A673 (cell line): ENCODE data around the gene FGF22. TPM values are rescaled to one million over a fixed set of nuclear protein-coding genes. Genes with fewer than 3 reads are reported as not detected.

ENCODE experiments used
- BruUV-seq: library from RNA; stranded (reverse); fragments of 400-500 nt; replicated peaks from 2 replicates; lab custom pipeline; 2021; lab: Mats Ljungman, UMichigan
- CTCF ChIA-PET: fragments of 300-600 bp; sonication (Branson Sonifier 250); formaldehyde crosslinking; loops from one replicate; lab custom pipeline; 2022; ENCODE audit warnings: antibody characterized with exemption; lab: Charles Lee
- POLR2A ChIA-PET: fragments of 300-600 bp; sonication (Branson Sonifier 250); formaldehyde crosslinking; loops from one replicate; lab custom pipeline; 2022; ENCODE audit warnings: antibody characterized with exemption; ENCODE audit not compliant: low non-redundant PET; lab: Charles Lee
- DNase-seq: peaks from one replicate; pipeline ENCODE4 v3.0.0-alpha.2; 2015; ENCODE audit warnings: low spot score
- H3K27ac ChIP-seq: fragments of 200-600 bp; sonication (generic); 2 replicates; pipeline ENCODE4 v1.5.1; 2016; ENCODE audit warnings: mixed run types, low read depth, mild to moderate bottlenecking, mixed read lengths, antibody characterized with exemption, low read length; ENCODE audit not compliant: poor library complexity, severe bottlenecking
- H3K27me3 ChIP-seq: fragments of 200-600 bp; sonication (generic); replicated peaks from 2 replicates; pipeline ENCODE4 v1.6.1; 2017; ENCODE audit warnings: mixed run types, low read depth, mild to moderate bottlenecking, mixed read lengths, antibody characterized with exemption, low read length; ENCODE audit not compliant: insufficient read depth, poor library complexity
- H3K36me3 ChIP-seq: fragments of 200-600 bp; sonication (generic); 2 replicates; pipeline ENCODE4 v1.6.1; 2016; ENCODE audit warnings: mixed run types, mild to moderate bottlenecking, mixed read lengths, antibody characterized with exemption, low read length; ENCODE audit not compliant: insufficient read depth, poor library complexity, severe bottlenecking
- H3K4me1 ChIP-seq: fragments of 200-600 bp; sonication (generic); 2 replicates; pipeline ENCODE4 v1.6.1; 2017; ENCODE audit warnings: mixed run types, mild to moderate bottlenecking, mixed read lengths, antibody characterized with exemption, low read length; ENCODE audit not compliant: insufficient read depth, poor library complexity, severe bottlenecking
- H3K4me3 ChIP-seq: fragments of 200-600 bp; sonication (generic); 2 replicates; pipeline ENCODE4 v1.5.1; 2016; ENCODE audit warnings: low read depth, mixed run types, mild to moderate bottlenecking, mixed read lengths, low read length; ENCODE audit not compliant: poor library complexity, severe bottlenecking
- H3K9me3 ChIP-seq: fragments of 200-600 bp; sonication (generic); 2 replicates; pipeline ENCODE4 v1.6.1; 2016; ENCODE audit warnings: mixed run types, low read depth, mild to moderate bottlenecking, mixed read lengths, antibody characterized with exemption, low read length; ENCODE audit not compliant: poor library complexity, severe bottlenecking
- CTCF ChIP-seq: fragments of 300-800, 200-600 bp; sonication (generic); conservative IDR thresholded peaks from 2 replicates; pipeline ENCODE4 v1.5.1; 2017; ENCODE audit warnings: low read depth, mild to moderate bottlenecking, antibody characterized with exemption, low read length, moderate library complexity, mixed read lengths
- EZH2 ChIP-seq: fragments of 200-600 bp; sonication (generic); IDR thresholded peaks from 2 replicates; pipeline ENCODE4 v1.6.1; 2017; ENCODE audit warnings: borderline replicate concordance, low read depth, mild to moderate bottlenecking, mixed read lengths, antibody characterized with exemption, low read length; ENCODE audit not compliant: poor library complexity, severe bottlenecking
- intact Hi-C: fragments of 100-400 bp; cut with micrococcal nuclease; formaldehyde crosslinking; loops from one replicate; pipeline ENCODE4 v1.10.0; 2022; ENCODE audit not compliant: unreplicated experiment
- total RNA-seq: library from RNA; stranded (reverse); gene quantifications from 2 replicates; pipeline ENCODE4 v1.2.3, GENCODE V29; 2021

The FGF22 gene
- total RNA-seq, 1 experiment from 2014 or later: 0.19 TPM

DNA sequence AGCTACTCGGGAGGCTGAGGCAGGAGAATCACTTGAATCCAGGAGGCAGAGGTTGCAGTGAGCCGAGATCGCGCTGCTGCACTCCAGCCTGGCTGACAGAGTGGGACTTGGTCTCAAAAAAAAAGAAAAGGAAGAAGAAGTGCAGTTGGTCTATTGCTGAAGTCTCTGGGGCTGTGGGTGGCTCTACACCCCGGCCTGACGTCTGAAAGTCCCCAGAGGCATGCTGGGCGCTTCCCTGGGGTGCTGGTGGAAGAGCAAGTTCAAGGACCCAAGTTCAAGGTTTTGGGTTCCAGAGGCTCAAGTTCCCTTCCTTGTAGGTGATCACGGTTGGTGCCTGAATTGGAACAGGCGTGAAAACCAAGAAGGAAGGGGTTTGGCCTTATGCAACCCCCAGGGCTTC, 46.2 kb upstream of the FGF22 start:
- intact Hi-C loops: no loop called here
- peaks cover 19% of the 10 kb centered on the region for H3K4me1 ChIP-seq
- CTCF ChIA-PET: no interaction called here
- no TSS peak for BruUV-seq
- H3K27ac ChIP-seq: no peak overlapping the region
- H3K9me3 ChIP-seq: no peaks in the 10 kb centered on the region
- no peak overlapping the region for H3K4me3 ChIP-seq
- H3K36me3 ChIP-seq: no peaks in the 10 kb centered on the region
- H3K27me3 ChIP-seq: no peaks in the 10 kb centered on the region
- no peak for DNase-seq
- no peak for TF ChIP-seq EZH2
- no peak for TF ChIP-seq CTCF
- POLR2A ChIA-PET: no interaction called here

DNA sequence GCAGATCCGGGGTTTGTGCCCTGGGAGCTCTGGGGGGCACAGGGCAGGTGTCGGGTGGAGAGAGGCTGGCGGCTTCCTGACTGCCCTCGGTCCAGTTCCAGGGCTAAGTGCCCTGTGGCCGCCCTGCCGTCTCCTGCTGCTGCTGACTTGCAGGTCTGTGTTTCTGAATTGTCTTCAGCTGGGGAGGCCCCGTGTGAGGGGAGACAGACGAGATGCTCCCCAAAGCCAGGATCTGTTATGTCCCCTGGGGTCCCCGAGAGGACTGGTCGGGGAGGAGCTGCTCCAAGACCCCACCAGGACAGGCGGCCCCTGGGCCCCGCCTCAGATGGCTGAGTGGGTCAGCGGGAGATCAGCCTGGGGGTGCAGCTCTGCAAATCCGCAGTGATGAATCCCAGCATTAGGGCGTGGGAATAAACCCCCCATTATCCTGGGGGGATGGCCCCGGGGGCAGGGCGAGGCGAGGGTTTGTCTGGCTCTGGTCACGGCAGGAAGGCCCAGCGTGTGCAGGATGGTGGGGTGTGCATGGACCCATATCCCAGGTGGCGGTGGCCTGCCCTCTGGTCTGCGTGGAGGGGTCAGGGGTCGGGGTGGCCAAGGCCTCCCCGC, 45.3 kb upstream of the FGF22 start:
- Histone ChIP-seq H3K36me3 (no peaks in the 10 kb centered on the region), H3K27ac (no peak overlapping the region), H3K4me3 (no peak overlapping the region), H3K9me3 (no peaks in the 10 kb centered on the region), H3K27me3 (no peaks in the 10 kb centered on the region), H3K4me1 (peaks cover 10% of the 10 kb centered on the region)
- ChIA-PET POLR2A (no interaction called here), CTCF (no interaction called here)
- DNase-seq: no peak
- intact Hi-C loops: no loop called here
- no TSS peak for BruUV-seq
- TF ChIP-seq EZH2 (no peak), CTCF (no peak)

DNA sequence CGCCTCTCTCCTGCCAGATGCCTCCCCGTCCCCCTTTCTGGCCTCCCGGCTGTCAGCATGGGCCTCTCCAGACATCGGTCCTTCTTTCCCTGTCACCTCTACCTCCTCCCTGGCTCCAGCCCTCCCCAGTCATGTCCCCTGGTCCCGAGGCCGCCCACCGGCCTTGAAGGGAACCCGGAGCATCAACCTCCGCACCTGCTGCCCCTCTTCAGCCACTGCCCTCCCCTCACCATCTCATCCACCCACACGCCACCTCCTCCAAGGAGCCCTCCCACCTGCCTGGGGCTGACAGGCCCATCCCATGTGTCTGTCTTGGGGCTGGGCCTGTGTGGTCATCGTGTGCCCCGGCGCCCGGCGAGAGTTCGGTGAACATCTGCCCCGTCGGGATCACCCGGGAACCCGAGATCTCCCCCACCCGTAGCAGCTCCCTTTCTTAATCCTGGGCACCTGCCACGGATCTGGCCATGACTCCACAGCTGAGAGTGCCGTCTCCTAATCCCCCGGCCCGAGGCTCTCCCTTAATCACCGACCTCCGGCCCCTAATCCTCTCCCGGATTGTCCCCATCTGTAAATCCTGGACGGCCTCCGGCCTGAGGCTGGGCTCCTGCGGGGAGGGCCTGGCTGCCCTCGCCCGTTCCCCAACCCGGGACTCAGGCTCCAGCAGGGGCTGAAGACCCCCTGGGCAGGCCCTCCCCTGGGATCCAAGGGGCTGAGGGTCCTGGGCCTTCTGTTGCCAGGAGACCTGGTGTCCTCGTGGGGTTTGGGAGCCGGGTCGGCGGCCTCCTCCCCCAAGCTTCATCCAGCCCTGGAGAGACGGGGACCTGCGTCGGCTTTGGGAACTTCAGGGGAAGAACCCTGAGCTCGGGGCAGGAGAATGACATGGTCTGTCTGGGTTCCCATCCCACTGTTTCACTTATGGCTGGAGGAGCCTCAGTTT, 44.1 kb upstream of the FGF22 start:
- ChIA-PET CTCF (no interaction called here), POLR2A (no interaction called here)
- Histone ChIP-seq H3K4me3 (no peak overlapping the region), H3K27me3 (no peaks in the 10 kb centered on the region), H3K9me3 (no peaks in the 10 kb centered on the region), H3K36me3 (no peaks in the 10 kb centered on the region), H3K4me1 (peaks cover 8% of the 10 kb centered on the region), H3K27ac (no peak overlapping the region)
- BruUV-seq: no TSS peak
- no peak for DNase-seq
- intact Hi-C loops: no loop called here
- no peak for TF ChIP-seq CTCF
- TF ChIP-seq EZH2: no peak
